Loucy (cell line): Measurements from ENCODE around the gene TICAM2.

Source experiments
- EZH2phosphoT487 ChIP-seq: fragments of 200-600 bp; IDR thresholded peaks from 2 replicates; pipeline ENCODE4 v1.6.1; 2018; ENCODE audit warnings: antibody characterized with exemption, mild to moderate bottlenecking, moderate library complexity, borderline replicate concordance
- TF ChIP-seq, protein P1 (sequence below): fragments of 200-600 bp; sonication (generic); conservative IDR thresholded peaks from 2 replicates; pipeline ENCODE4 v1.5.1; 2014; ENCODE audit warnings: mild to moderate bottlenecking, antibody characterized with exemption, low read length

DNA sequence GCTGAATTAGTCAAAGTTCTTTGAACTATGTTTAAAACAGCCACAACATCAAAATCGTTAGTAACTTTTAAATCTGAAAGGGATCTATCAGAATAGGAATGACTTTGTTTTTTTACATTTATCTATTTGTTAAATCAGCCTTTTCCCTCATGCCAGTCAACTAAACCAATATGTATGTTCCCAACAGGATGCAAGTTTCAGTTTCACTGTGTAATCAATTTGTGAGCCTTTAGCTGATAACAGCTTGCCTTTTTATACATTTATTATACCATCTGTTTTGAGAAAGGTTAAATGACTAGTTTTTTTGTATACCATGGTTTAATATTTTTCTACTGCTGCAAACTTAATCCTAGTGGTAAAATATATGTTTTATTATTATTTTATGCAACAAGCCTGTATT is 14.6 kb upstream of the TICAM2 start:
- TF ChIP-seq, protein P1, sequence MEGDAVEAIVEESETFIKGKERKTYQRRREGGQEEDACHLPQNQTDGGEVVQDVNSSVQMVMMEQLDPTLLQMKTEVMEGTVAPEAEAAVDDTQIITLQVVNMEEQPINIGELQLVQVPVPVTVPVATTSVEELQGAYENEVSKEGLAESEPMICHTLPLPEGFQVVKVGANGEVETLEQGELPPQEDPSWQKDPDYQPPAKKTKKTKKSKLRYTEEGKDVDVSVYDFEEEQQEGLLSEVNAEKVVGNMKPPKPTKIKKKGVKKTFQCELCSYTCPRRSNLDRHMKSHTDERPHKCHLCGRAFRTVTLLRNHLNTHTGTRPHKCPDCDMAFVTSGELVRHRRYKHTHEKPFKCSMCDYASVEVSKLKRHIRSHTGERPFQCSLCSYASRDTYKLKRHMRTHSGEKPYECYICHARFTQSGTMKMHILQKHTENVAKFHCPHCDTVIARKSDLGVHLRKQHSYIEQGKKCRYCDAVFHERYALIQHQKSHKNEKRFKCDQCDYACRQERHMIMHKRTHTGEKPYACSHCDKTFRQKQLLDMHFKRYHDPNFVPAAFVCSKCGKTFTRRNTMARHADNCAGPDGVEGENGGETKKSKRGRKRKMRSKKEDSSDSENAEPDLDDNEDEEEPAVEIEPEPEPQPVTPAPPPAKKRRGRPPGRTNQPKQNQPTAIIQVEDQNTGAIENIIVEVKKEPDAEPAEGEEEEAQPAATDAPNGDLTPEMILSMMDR, result no peak
- TF ChIP-seq EZH2phosphoT487, result no peak
